Neural cell (in vitro differentiated cells): Measurements from ENCODE around the gene ZNF862. TPM values are rescaled to one million over a fixed set of nuclear protein-coding genes. Genes with fewer than 3 reads are reported as not detected.

Experiments
- H2AFZ ChIP-seq: fragments of 200-600, 300-800 bp; sonication (generic), shearing (Covaris generic); 2 replicates; pipeline ENCODE4 v1.6.0; 2014; ENCODE audit warnings: low read depth, mild to moderate bottlenecking, antibody characterized with exemption, low read length, moderate library complexity
- H3F3A ChIP-seq: fragments of 200-600 bp; shearing (Covaris generic); 2 replicates; pipeline ENCODE4 v1.6.1; 2016; ENCODE audit warnings: mild to moderate bottlenecking, moderate library complexity, mixed read lengths, antibody characterized with exemption, low read length; ENCODE audit not compliant: insufficient read depth, poor library complexity, severe bottlenecking
- H3K27ac ChIP-seq: fragments of 200-600, 300-800 bp; sonication (generic), shearing (Covaris generic); 2 replicates; pipeline ENCODE4 v1.5.1; 2014; ENCODE audit warnings: mild to moderate bottlenecking, low read length, moderate library complexity
- H3K27me3 ChIP-seq: fragments of 300-800, 200-600 bp; sonication (generic), shearing (Covaris generic); 2 replicates; pipeline ENCODE4 v1.6.0; 2014; ENCODE audit warnings: mild to moderate bottlenecking, low read depth, low read length, moderate library complexity; ENCODE audit not compliant: insufficient read depth
- H3K36me3 ChIP-seq: fragments of 300-800, 200-600 bp; sonication (generic), shearing (Covaris generic); 2 replicates; pipeline ENCODE4 v1.5.1; 2014; ENCODE audit warnings: mild to moderate bottlenecking, antibody characterized with exemption, low read length, moderate library complexity; ENCODE audit not compliant: insufficient read depth
- H3K4me2 ChIP-seq: fragments of 300-800, 200-600 bp; sonication (generic), shearing (Covaris generic); 2 replicates; pipeline ENCODE4 v1.6.0; 2014; ENCODE audit warnings: mild to moderate bottlenecking, low read length
- H3K4me3 ChIP-seq: fragments of 300-800, 200-600 bp; sonication (generic), shearing (Covaris generic); 2 replicates; pipeline ENCODE4 v1.5.1; 2014; ENCODE audit warnings: mild to moderate bottlenecking, low read length, moderate library complexity
- H3K79me2 ChIP-seq: fragments of 200-600 bp; shearing (Covaris generic); replicated peaks from 2 replicates; pipeline ENCODE4 v1.6.0; 2014; ENCODE audit warnings: mild to moderate bottlenecking, low read length, moderate library complexity; ENCODE audit not compliant: insufficient read depth
- H3K9ac ChIP-seq: fragments of 300-800, 200-600 bp; sonication (generic), shearing (Covaris generic); 2 replicates; pipeline ENCODE4 v1.6.1; 2016; ENCODE audit warnings: mild to moderate bottlenecking, low read length, mixed read lengths
- H3K9me2 ChIP-seq: fragments of 200-600 bp; shearing (Covaris generic); 2 replicates; pipeline ENCODE4 v1.6.1; 2016; ENCODE audit warnings: mild to moderate bottlenecking, low read length, mixed read lengths; ENCODE audit not compliant: insufficient read depth
- H3K9me3 ChIP-seq: fragments of 200-600, 300-800 bp; sonication (generic), shearing (Covaris generic); 2 replicates; pipeline ENCODE4 v1.6.1; 2016; ENCODE audit warnings: mild to moderate bottlenecking, mixed run types, low read length, moderate library complexity, mixed read lengths
- H4K20me1 ChIP-seq: fragments of 200-600 bp; shearing (Covaris generic); 2 replicates; pipeline ENCODE4 v1.6.1; 2016; ENCODE audit warnings: mild to moderate bottlenecking, mixed run types; ENCODE audit not compliant: insufficient read depth
- CTCF ChIP-seq: fragments of 450-650 bp; IDR thresholded peaks from 2 replicates; pipeline ENCODE4 v1.5.1; 2014; ENCODE audit warnings: antibody characterized with exemption, mild to moderate bottlenecking, moderate library complexity; ENCODE audit not compliant: poor library complexity, severe bottlenecking
- EP300 ChIP-seq: fragments of 450-650 bp; conservative IDR thresholded peaks from 2 replicates; pipeline ENCODE4 v1.6.1; 2014; ENCODE audit warnings: antibody characterized with exemption, mild to moderate bottlenecking, moderate library complexity; ENCODE audit not compliant: poor library complexity, severe bottlenecking
- EZH2 ChIP-seq: fragments of 200-600, 300-800 bp; shearing (Covaris generic), sonication (generic); IDR thresholded peaks from 2 replicates; pipeline ENCODE4 v1.6.1; 2014; ENCODE audit warnings: antibody characterized with exemption, low read length, borderline replicate concordance, mild to moderate bottlenecking; ENCODE audit not compliant: insufficient read depth, poor library complexity, severe bottlenecking
- MXI1 ChIP-seq: fragments of 450-650 bp; conservative IDR thresholded peaks from 2 replicates; pipeline ENCODE4 v1.6.1; 2014; ENCODE audit warnings: antibody characterized with exemption, mild to moderate bottlenecking; ENCODE audit not compliant: poor library complexity, severe bottlenecking
- POLR2AphosphoS5 ChIP-seq: IDR thresholded peaks from 2 replicates; pipeline ENCODE4 v1.6.1; 2012
- RAD21 ChIP-seq: fragments of 450-650 bp; conservative IDR thresholded peaks from 2 replicates; pipeline ENCODE4 v1.6.1; 2014; ENCODE audit warnings: antibody characterized with exemption, mild to moderate bottlenecking, moderate library complexity
- REST ChIP-seq: IDR thresholded peaks from 2 replicates; pipeline ENCODE4 v1.6.1; 2012; ENCODE audit warnings: borderline replicate concordance
- SMC3 ChIP-seq: fragments of 450-650 bp; conservative IDR thresholded peaks from 2 replicates; pipeline ENCODE4 v1.6.1; 2014; ENCODE audit warnings: antibody characterized with exemption, mild to moderate bottlenecking, moderate library complexity; ENCODE audit not compliant: poor library complexity
- TAF1 ChIP-seq: IDR thresholded peaks from 2 replicates; pipeline ENCODE4 v1.6.1; 2012; ENCODE audit warnings: low read depth
- polyA plus RNA-seq: library from polyadenylated mRNA; depleted of rRNA; stranded (reverse); fragments of >200 nt; gene quantifications from 2 replicates; pipeline ENCODE4 v1.2.3, GENCODE V29; 2014

Gene ZNF862
- polyA plus RNA-seq, 1 donor from 2014 or later: 19.0 TPM

DNA sequence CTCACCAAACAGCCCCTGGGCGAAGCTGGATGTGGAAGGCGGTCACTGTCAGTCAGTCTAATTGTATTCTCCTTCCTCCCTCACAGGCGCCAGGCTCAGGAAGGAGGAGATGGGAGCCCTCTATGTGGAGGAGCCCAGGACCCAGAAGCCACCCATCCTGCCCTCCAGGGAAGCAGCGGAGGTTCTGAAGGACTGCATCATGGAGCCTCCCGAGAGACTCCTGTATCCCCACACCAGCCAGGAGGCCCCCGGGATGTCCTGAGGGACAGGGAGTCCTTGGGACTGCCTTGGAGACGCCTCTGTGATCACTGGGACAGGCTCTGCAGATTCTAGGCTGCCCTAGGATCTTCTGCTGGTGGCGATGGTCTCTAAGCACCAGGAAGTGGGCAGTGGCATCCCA is 25.8 kb downstream of the ZNF862 start:
- TF ChIP-seq SMC3: no peak
- TF ChIP-seq RAD21: no peak
- TF ChIP-seq EZH2: no peak
- no peak for TF ChIP-seq POLR2AphosphoS5
- no peak overlapping the region for H3K27ac ChIP-seq
- H3K36me3 ChIP-seq: peaks cover 6% of the 10 kb centered on the region

GRCh38 chr7:149864751-149865150 is 26.6 kb downstream of the ZNF862 start:
- Histone ChIP-seq H3K9ac (no peak overlapping the region), H3K79me2 (no peaks in the 10 kb centered on the region), H3K27me3 (no peaks in the 10 kb centered on the region), H3F3A (no peaks in the 10 kb centered on the region), H4K20me1 (no peaks in the 10 kb centered on the region), H2AFZ (no peak overlapping the region), H3K9me2 (no peaks in the 10 kb centered on the region), H3K4me2 (no peak overlapping the region), H3K9me3 (no peaks in the 10 kb centered on the region), H3K27ac (no peak overlapping the region), H3K4me3 (no peak overlapping the region), H3K36me3 (peaks cover 6% of the 10 kb centered on the region)
- TF ChIP-seq CTCF (no peak), EP300 (no peak), POLR2AphosphoS5 (no peak), RAD21 (no peak), EZH2 (no peak), SMC3 (no peak), REST (no peak), MXI1 (no peak), TAF1 (no peak)

More for the DNA sequence above, 25.8 kb downstream of the ZNF862 start:
- Histone ChIP-seq H3K9ac (no peak overlapping the region), H3F3A (no peaks in the 10 kb centered on the region), H3K9me2 (no peaks in the 10 kb centered on the region), H3K27me3 (no peaks in the 10 kb centered on the region), H4K20me1 (no peaks in the 10 kb centered on the region), H3K79me2 (no peaks in the 10 kb centered on the region), H3K4me3 (no peak overlapping the region), H2AFZ (no peak overlapping the region), H3K4me2 (no peak overlapping the region), H3K9me3 (no peaks in the 10 kb centered on the region)

DNA sequence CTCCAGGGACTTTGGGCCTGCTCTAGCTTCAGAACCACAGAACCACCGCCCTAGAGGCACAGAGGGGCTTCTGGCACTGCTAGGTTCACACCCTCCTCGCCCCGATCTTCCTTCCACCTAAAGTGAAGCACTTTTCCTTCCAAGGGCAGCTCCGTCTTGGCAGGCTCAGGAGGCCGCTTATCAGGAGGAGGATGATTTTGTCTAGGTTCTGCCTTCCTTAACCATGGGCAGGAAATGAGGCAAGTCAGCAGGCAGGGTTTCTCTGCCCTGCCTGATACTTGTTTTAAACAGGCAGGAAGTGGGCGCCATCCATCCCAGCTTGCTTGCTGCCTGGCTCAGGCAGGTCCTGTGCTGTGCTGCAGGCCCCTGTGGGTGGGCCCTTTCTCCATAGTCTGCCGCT is 27.3 kb downstream of the ZNF862 start:
- no peaks in the 10 kb centered on the region for H3K27me3 ChIP-seq
- H3K4me3 ChIP-seq: no peak overlapping the region
- H3F3A ChIP-seq: no peaks in the 10 kb centered on the region
- H2AFZ ChIP-seq: no peak overlapping the region
- peaks cover 6% of the 10 kb centered on the region for H3K36me3 ChIP-seq
- H3K9ac ChIP-seq: no peak overlapping the region
- no peak overlapping the region for H3K27ac ChIP-seq
- no peaks in the 10 kb centered on the region for H3K9me2 ChIP-seq
- no peak overlapping the region for H3K4me2 ChIP-seq
- H3K9me3 ChIP-seq: no peaks in the 10 kb centered on the region
- H4K20me1 ChIP-seq: no peaks in the 10 kb centered on the region
- H3K79me2 ChIP-seq: no peaks in the 10 kb centered on the region
- TF ChIP-seq REST (no peak), EZH2 (no peak), RAD21 (no peak), EP300 (no peak), TAF1 (no peak), POLR2AphosphoS5 (no peak), CTCF (no peak), MXI1 (no peak), SMC3 (no peak)
